Neural progenitor cell (in vitro differentiated cells): ENCODE results near the gene PSMD9. TPM values are rescaled to one million over a fixed set of nuclear protein-coding genes. Genes with fewer than 3 reads are reported as not detected.

Experiments used
- DNase-seq: peaks from one replicate; pipeline ENCODE4 v3.0.0-alpha.2; 2016; ENCODE audit warnings: low spot score
- H2AFZ ChIP-seq: fragments of 200-600 bp; sonication (generic); replicated peaks from 2 replicates; pipeline ENCODE4 v1.6.1; 2016; ENCODE audit warnings: antibody characterized with exemption
- H3F3A ChIP-seq: fragments of 200-600 bp; sonication (generic); 2 replicates; pipeline ENCODE4 v1.6.1; 2016; ENCODE audit warnings: antibody characterized with exemption, low read depth
- H3K27ac ChIP-seq: fragments of 200-600 bp; sonication (generic); 2 replicates; pipeline ENCODE4 v1.5.1; 2016; ENCODE audit warnings: mild to moderate bottlenecking
- H3K27me3 ChIP-seq: fragments of 200-600 bp; sonication (generic); 2 replicates; pipeline ENCODE4 v1.6.1; 2016; ENCODE audit warnings: mild to moderate bottlenecking, moderate library complexity
- H3K36me3 ChIP-seq: fragments of 200-600 bp; sonication (generic); 2 replicates; pipeline ENCODE4 v1.5.1; 2016
- H3K4me1 ChIP-seq: fragments of 200-600 bp; sonication (generic); 2 replicates; pipeline ENCODE4 v1.6.1; 2016; ENCODE audit warnings: mixed run types
- H3K4me2 ChIP-seq: fragments of 200-600 bp; sonication (generic); 2 replicates; pipeline ENCODE4 v1.6.1; 2016
- H3K4me3 ChIP-seq: fragments of 200-600 bp; sonication (generic); 2 replicates; pipeline ENCODE4 v1.5.1; 2016
- H3K79me2 ChIP-seq: fragments of 200-600 bp; sonication (generic); 2 replicates; pipeline ENCODE4 v1.6.1; 2016; ENCODE audit warnings: low read depth
- H3K9ac ChIP-seq: fragments of 200-600 bp; sonication (generic); 2 replicates; pipeline ENCODE4 v1.6.1; 2016
- H3K9me3 ChIP-seq: fragments of 200-600 bp; sonication (generic); 2 replicates; pipeline ENCODE4 v1.5.1; 2016; ENCODE audit warnings: low read depth
- H4K20me1 ChIP-seq: fragments of 200-600 bp; sonication (generic); 2 replicates; pipeline ENCODE4 v1.6.1; 2016; ENCODE audit warnings: low read depth
- H3K27ac Mint-ChIP-seq: 3 replicates; pipeline ENCODE4 v1.8.0; 2021; ENCODE audit warnings: mixed read lengths
- H3K27me3 Mint-ChIP-seq: 2 replicates; pipeline ENCODE4 v1.8.0; 2022; ENCODE audit warnings: low read depth, mild to moderate bottlenecking, inconsistent platforms, moderate library complexity, mixed read lengths; ENCODE audit not compliant: insufficient read depth
- H3K36me3 Mint-ChIP-seq: 3 replicates; pipeline ENCODE4 v1.8.0; 2021; ENCODE audit warnings: mixed read lengths
- H3K4me1 Mint-ChIP-seq: 3 replicates; pipeline ENCODE4 v1.8.0; 2021; ENCODE audit warnings: mixed read lengths
- H3K4me3 Mint-ChIP-seq: 3 replicates; pipeline ENCODE4 v1.8.0; 2021; ENCODE audit warnings: mild to moderate bottlenecking, moderate library complexity, mixed read lengths
- H3K9me3 Mint-ChIP-seq: 3 replicates; pipeline ENCODE4 v1.8.0; 2020; ENCODE audit warnings: mixed read lengths
- EZH2 ChIP-seq: fragments of 200-600 bp; sonication (generic); IDR thresholded peaks from 2 replicates; pipeline ENCODE4 v1.6.1; 2017; ENCODE audit warnings: antibody characterized with exemption, mild to moderate bottlenecking, moderate library complexity
- EZH2phosphoT487 ChIP-seq: fragments of 200-600 bp; sonication (generic); IDR thresholded peaks from 2 replicates; pipeline ENCODE4 v1.6.1; 2017; ENCODE audit warnings: antibody characterized with exemption
- total RNA-seq: library from RNA; depleted of rRNA; stranded (reverse); fragments of >200 nt; gene quantifications from 2 replicates; pipeline ENCODE4 v1.2.3, GENCODE V29; 2015; ENCODE audit warnings: low replicate concordance
- TF ChIP-seq, protein P1 (sequence below): fragments of 200-600 bp; sonication (generic); IDR thresholded peaks from 2 replicates; pipeline ENCODE4 v1.5.1; 2017; ENCODE audit warnings: antibody characterized with exemption, mild to moderate bottlenecking

PSMD9 gene
- total RNA-seq, 1 donor from 2014 or later, result 60.9 TPM

DNA sequence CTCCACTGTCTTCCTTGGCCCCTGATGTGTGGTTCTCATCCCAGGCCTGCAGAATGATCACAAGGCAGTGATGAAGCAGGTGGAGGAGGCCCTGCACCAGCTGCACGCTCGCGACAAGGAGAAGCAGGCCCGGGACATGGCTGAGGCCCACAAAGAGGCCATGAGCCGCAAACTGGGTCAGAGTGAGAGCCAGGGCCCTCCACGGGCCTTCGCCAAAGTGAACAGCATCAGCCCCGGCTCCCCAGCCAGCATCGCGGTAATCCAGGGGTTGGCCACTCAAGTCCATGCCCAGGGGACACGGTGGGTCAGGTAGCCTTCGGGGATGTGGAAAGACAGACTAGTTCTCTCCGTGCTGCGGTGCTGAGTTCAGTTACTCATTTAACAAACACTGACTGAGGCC lies 11.0 kb downstream of the PSMD9 start:
- Histone ChIP-seq H3K9me3 (no peaks in the 10 kb centered on the region), H3K27me3 (no peaks in the 10 kb centered on the region), H3K4me3 (no peak overlapping the region), H3K9ac (no peak overlapping the region), H3F3A (no peaks in the 10 kb centered on the region), H3K79me2 (no peaks in the 10 kb centered on the region), H2AFZ (no peak overlapping the region), H3K4me2 (no peak overlapping the region), H3K27ac (no peak overlapping the region), H3K36me3 (no peaks in the 10 kb centered on the region), H3K4me1 (no peaks in the 10 kb centered on the region), H4K20me1 (no peaks in the 10 kb centered on the region)
- no peak overlapping the region for H3K4me3 Mint-ChIP-seq
- no peaks in the 10 kb centered on the region for H3K9me3 Mint-ChIP-seq
- TF ChIP-seq EZH2 (no peak), EZH2phosphoT487 (no peak)
- TF ChIP-seq, protein P1, sequence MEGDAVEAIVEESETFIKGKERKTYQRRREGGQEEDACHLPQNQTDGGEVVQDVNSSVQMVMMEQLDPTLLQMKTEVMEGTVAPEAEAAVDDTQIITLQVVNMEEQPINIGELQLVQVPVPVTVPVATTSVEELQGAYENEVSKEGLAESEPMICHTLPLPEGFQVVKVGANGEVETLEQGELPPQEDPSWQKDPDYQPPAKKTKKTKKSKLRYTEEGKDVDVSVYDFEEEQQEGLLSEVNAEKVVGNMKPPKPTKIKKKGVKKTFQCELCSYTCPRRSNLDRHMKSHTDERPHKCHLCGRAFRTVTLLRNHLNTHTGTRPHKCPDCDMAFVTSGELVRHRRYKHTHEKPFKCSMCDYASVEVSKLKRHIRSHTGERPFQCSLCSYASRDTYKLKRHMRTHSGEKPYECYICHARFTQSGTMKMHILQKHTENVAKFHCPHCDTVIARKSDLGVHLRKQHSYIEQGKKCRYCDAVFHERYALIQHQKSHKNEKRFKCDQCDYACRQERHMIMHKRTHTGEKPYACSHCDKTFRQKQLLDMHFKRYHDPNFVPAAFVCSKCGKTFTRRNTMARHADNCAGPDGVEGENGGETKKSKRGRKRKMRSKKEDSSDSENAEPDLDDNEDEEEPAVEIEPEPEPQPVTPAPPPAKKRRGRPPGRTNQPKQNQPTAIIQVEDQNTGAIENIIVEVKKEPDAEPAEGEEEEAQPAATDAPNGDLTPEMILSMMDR, result no peak
- DNase-seq, result no peak
- H3K4me1 Mint-ChIP-seq, result peaks cover 1% of the 10 kb centered on the region
- no peaks in the 10 kb centered on the region for H3K27me3 Mint-ChIP-seq
- H3K36me3 Mint-ChIP-seq, result peaks cover 32% of the 10 kb centered on the region
- H3K27ac Mint-ChIP-seq, result no peak overlapping the region

DNA sequence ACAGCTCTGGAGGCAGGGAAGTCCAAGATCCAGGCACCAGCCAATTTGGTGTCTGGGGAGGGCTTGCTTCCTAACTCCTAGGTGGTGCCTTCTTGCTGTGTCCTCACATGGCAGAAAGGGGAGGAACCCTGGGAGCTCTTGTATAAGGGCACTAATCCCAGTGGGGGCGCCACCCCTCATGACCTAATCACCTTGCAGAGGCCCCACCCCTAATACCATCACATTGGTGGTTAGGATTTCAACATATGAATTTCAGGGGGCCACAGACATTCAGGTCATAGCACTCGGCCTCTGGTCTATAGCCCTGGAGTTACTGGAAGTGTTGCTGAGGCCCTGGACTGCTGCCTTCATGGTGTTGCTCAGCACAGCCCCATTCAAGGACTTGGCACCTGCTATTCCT lies 14.6 kb downstream of the PSMD9 start:
- peaks cover 34% of the 10 kb centered on the region for H3K36me3 Mint-ChIP-seq

DNA sequence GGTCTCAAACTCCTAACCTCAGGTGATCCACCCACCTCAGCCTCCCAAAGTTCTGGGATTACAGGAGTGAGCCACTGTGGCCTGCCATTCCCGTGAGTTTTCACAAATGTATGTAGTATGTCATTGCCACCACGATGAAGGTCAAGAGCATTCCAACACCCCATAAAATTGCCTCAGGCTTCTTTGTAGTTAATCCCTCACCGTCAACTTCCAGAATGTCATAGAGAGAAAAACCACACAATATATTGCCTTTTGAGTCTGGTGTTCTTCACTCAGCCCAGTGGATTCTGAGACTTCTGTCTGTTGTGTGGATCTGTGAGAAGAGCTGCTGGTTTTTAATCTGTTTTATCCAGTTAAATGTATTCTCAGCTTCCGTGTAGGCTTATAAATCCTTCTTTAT lies 17.2 kb downstream of the PSMD9 start:
- H3K36me3 Mint-ChIP-seq, result peaks cover 37% of the 10 kb centered on the region
- H3K27ac Mint-ChIP-seq, result no peak overlapping the region
- no peaks in the 10 kb centered on the region for H3K36me3 ChIP-seq

More for the DNA sequence above, 14.6 kb downstream of the PSMD9 start:
- no peaks in the 10 kb centered on the region for H3K27me3 Mint-ChIP-seq
- H3K9me3 Mint-ChIP-seq, result no peaks in the 10 kb centered on the region
- H4K20me1 ChIP-seq, result no peaks in the 10 kb centered on the region
- H3K4me3 ChIP-seq, result no peak overlapping the region
- no peak overlapping the region for H3K27ac ChIP-seq
- no peak overlapping the region for H3K27ac Mint-ChIP-seq
- no peak overlapping the region for H3K4me2 ChIP-seq
- no peaks in the 10 kb centered on the region for H3K36me3 ChIP-seq
- no peaks in the 10 kb centered on the region for H3K27me3 ChIP-seq
- H3K79me2 ChIP-seq, result no peaks in the 10 kb centered on the region
- no peak overlapping the region for H3K4me3 Mint-ChIP-seq
- H3K4me1 Mint-ChIP-seq, result no peaks in the 10 kb centered on the region
- H3K4me1 ChIP-seq, result no peaks in the 10 kb centered on the region
- no peaks in the 10 kb centered on the region for H3K9me3 ChIP-seq
- no peak overlapping the region for H2AFZ ChIP-seq
- no peaks in the 10 kb centered on the region for H3F3A ChIP-seq
- no peak for DNase-seq
- TF ChIP-seq EZH2 (no peak), EZH2phosphoT487 (no peak)
- TF ChIP-seq, protein P1, result no peak
- no peak overlapping the region for H3K9ac ChIP-seq

More for the DNA sequence above, 17.2 kb downstream of the PSMD9 start:
- Histone ChIP-seq H3K9ac (no peak overlapping the region), H2AFZ (no peak overlapping the region), H3K27ac (no peak overlapping the region), H3K27me3 (no peaks in the 10 kb centered on the region), H4K20me1 (no peaks in the 10 kb centered on the region), H3F3A (no peaks in the 10 kb centered on the region), H3K4me1 (no peaks in the 10 kb centered on the region), H3K79me2 (no peaks in the 10 kb centered on the region), H3K4me3 (no peak overlapping the region), H3K4me2 (no peak overlapping the region), H3K9me3 (no peaks in the 10 kb centered on the region)
- Mint-ChIP-seq H3K4me3 (no peak overlapping the region), H3K4me1 (peaks cover 6% of the 10 kb centered on the region), H3K27me3 (no peaks in the 10 kb centered on the region), H3K9me3 (no peaks in the 10 kb centered on the region)
- TF ChIP-seq EZH2 (no peak), EZH2phosphoT487 (no peak)
- TF ChIP-seq, protein P1, result no peak
- no peak for DNase-seq
